ENCODE measurements around the gene METAP2.

Gene METAP2

DNA sequence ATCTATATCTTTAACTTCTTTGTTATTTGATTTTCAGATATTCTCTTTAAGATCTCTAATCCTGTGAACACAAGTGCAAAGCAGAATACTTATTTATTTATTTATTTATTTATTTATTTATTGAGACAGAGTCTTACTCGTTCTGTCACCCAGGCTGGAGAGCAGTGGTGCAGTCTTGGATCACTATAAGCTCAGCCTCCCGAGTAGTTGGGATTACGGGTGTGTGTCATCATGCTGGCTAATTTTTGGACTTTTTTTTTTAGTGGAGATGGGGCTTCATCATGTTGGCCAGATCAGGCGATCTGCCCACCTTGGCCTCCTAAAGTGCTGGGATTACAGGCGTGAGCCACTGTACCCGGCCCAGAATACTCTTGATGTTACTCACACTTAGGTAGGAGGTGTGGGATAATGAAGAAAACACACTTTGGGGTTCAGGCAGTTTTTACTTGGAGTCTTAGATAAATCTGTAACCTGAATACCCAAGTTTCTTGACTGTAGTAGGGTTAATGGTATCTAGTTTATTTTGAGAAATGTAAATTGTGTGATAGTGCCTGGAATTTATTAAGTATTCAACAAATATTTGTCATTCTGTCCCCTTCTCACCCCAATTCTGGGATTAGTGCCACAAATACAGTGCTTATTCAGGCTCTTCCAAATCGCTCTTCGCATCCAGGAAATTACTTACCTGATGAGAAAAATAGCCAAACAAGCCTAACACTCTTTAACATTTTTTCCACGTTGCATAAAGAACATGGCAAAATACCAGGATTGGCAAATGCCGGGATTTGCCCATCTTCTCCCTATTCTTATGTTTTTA is 33.0 kb downstream of the METAP2 start:
- TF ChIP-seq Cebpa-rat (IDR thresholded peaks at IDR 0.05), result no peak
- Histone ChIP-seq H3K9me3 (no peaks in the 10 kb centered on the region), H3K9ac (no peak overlapping the region), H4K20me1 (peaks cover 25% of the 10 kb centered on the region), H3K4me1 (no peaks in the 10 kb centered on the region), H3K4me3 (no peak overlapping the region), H3K27me3 (no peaks in the 10 kb centered on the region), H3K27ac (no peak overlapping the region), H3K4me2 (no peak overlapping the region), H3K36me3 (peaks cover 98% of the 10 kb centered on the region)

DNA sequence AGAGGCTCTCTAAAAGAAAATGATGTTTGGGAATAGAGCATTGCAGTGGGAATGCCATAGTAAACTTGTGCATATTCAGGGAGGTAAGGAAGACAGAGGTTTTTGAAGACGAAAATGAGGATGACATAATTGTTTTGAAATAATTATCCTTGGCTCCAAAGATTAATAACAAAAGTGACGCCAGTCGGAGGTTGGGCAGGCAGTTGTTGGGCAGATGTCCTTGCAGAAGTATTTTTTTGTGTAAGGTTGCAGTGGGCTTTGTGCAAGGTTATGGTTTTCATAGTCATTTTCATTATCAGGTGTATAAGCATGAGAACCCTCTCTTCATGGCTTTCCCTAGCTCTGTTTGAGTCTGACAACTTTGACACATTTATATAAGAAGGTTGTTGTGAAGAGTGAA is 35.3 kb downstream of the METAP2 start:
- H3K4me2 ChIP-seq, result no peak overlapping the region
- H3K27me3 ChIP-seq, result no peaks in the 10 kb centered on the region
- no peak overlapping the region for H3K9ac ChIP-seq
- 0 out of 2 replicates have a peak, but pooled peaks cover 11% of the 10 kb centered on the region for H4K20me1 ChIP-seq
- peaks cover 100% of the 10 kb centered on the region for H3K36me3 ChIP-seq
- no peak for TF ChIP-seq Cebpa-rat (IDR thresholded peaks at IDR 0.05)
- no peaks in the 10 kb centered on the region for H3K4me1 ChIP-seq
- H3K4me3 ChIP-seq, result no peak overlapping the region
- H3K27ac ChIP-seq, result no peak overlapping the region
- no peaks in the 10 kb centered on the region for H3K9me3 ChIP-seq

DNA sequence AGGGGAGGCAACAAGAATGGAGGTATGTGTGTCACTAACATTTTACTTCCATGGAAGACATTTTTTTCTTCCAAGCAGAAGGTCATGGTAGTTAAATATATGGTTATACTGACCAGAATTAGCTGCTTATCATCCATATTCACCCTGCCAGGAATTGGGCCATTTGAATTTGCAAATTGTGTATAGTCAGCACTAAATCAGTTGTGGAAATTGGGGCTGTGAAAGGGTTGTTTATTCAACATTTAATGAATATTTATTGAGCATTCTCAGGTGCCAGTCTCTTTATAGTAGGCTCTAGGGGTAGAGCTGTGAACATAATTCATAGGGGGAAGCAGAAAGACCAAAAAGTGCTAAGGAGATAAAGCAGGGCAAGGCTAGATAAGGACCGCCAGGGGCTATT is 38.0 kb downstream of the METAP2 start:
- Histone ChIP-seq H3K4me1 (no peaks in the 10 kb centered on the region), H3K36me3 (peaks cover 86% of the 10 kb centered on the region), H4K20me1 (0 out of 2 replicates have a peak, but pooled peaks cover 4% of the 10 kb centered on the region), H3K9me3 (no peaks in the 10 kb centered on the region), H3K27ac (no peak overlapping the region), H3K4me2 (no peak overlapping the region), H3K4me3 (no peak overlapping the region), H3K27me3 (no peaks in the 10 kb centered on the region), H3K9ac (no peak overlapping the region)
- no peak for TF ChIP-seq Cebpa-rat (IDR thresholded peaks at IDR 0.05)

DNA sequence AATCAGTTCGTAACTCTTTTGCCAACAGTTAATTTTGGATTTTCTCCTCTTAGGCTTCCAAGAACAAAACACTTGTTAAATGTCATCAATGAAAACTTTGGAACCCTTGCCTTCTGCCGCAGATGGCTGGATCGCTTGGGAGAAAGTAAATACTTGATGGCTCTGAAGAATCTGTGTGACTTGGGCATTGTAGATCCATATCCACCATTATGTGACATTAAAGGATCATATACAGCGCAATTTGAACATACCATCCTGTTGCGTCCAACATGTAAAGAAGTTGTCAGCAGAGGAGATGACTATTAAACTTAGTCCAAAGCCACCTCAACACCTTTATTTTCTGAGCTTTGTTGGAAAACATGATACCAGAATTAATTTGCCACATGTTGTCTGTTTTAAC is 39.6 kb downstream of the METAP2 start:
- Histone ChIP-seq H3K9me3 (no peaks in the 10 kb centered on the region), H3K4me2 (no peak overlapping the region), H3K4me1 (no peaks in the 10 kb centered on the region), H4K20me1 (no peaks in the 10 kb centered on the region), H3K27me3 (no peaks in the 10 kb centered on the region), H3K9ac (no peak overlapping the region), H3K4me3 (no peak overlapping the region), H3K36me3 (peaks cover 70% of the 10 kb centered on the region), H3K27ac (no peak overlapping the region)
- no peak for TF ChIP-seq Cebpa-rat (IDR thresholded peaks at IDR 0.05)

DNA sequence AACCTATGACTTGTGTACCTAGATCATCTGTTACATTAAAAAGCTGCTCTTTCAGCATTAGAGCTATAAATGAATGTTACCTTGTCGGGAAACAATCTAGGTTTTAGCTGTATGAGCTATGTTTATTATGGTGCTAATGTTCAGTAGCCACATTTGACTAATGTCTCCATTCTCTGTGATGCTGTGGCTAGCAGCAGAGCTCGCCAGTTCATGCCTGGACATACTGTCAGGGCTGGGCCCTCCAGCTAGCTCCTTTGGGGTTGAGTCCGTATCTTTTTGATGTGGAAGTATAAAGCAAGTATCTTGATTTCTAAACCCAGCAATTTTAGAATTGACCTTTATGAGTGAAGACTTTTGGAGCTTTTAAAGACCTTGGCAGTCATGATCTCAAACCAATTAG is 41.2 kb downstream of the METAP2 start:
- Histone ChIP-seq H3K9me3 (no peaks in the 10 kb centered on the region), H3K27me3 (no peaks in the 10 kb centered on the region), H3K36me3 (peaks cover 54% of the 10 kb centered on the region), H4K20me1 (no peaks in the 10 kb centered on the region), H3K4me1 (no peaks in the 10 kb centered on the region), H3K9ac (no peak overlapping the region), H3K4me3 (no peak overlapping the region), H3K4me2 (no peak overlapping the region), H3K27ac (no peak overlapping the region)
- no peak for TF ChIP-seq Cebpa-rat (IDR thresholded peaks at IDR 0.05)

DNA sequence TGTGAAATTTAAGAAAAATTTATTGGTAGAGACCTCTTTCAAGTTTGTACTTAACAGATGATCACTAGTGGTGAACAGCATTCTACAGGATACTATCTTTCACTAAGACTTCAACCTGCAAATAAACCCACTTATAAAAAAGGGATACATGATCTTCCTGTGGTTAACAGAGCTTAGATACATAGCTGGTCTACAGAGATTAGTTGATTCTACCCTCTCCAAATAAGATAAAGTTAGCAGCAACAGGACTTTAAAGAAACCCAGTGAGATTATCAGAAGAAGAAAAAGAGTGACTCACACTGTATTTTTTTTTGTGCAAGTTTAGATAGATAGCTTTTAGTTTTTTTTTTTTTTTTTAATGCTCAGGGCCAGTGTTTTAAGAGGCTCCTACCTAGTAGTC is 42.8 kb downstream of the METAP2 start:
- H3K9me3 ChIP-seq, result no peaks in the 10 kb centered on the region
- no peak overlapping the region for H3K27ac ChIP-seq
- no peak for TF ChIP-seq Cebpa-rat (IDR thresholded peaks at IDR 0.05)
- no peaks in the 10 kb centered on the region for H3K27me3 ChIP-seq
- H3K36me3 ChIP-seq, result peaks cover 38% of the 10 kb centered on the region
- H4K20me1 ChIP-seq, result no peaks in the 10 kb centered on the region
- H3K9ac ChIP-seq, result no peak overlapping the region
- H3K4me1 ChIP-seq, result no peaks in the 10 kb centered on the region
- no peak overlapping the region for H3K4me3 ChIP-seq
- no peak overlapping the region for H3K4me2 ChIP-seq

DNA sequence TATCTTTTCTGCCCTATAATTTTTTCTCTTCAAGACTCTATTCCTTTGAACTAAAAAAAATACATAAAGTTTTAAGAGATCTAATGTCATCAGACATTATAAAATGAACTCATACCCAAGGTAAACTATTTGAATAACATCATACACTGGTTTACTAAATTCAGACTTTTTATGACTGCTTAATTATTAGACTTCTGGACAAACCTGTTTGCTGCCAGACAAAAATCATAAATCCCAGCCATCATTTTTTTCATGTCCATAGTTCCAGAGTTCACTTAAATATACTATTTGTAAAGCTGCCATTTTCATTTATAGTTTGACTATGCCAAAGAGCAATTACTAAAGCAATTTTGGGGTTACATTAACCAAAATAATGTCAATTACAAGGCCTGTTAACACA is 43.3 kb downstream of the METAP2 start:
- Histone ChIP-seq H3K9ac (no peak overlapping the region), H3K9me3 (no peaks in the 10 kb centered on the region), H3K4me1 (no peaks in the 10 kb centered on the region), H3K4me2 (no peak overlapping the region), H3K36me3 (peaks cover 34% of the 10 kb centered on the region), H3K4me3 (no peak overlapping the region), H4K20me1 (no peaks in the 10 kb centered on the region), H3K27me3 (no peaks in the 10 kb centered on the region), H3K27ac (no peak overlapping the region)
- no peak for TF ChIP-seq Cebpa-rat (IDR thresholded peaks at IDR 0.05)

DNA sequence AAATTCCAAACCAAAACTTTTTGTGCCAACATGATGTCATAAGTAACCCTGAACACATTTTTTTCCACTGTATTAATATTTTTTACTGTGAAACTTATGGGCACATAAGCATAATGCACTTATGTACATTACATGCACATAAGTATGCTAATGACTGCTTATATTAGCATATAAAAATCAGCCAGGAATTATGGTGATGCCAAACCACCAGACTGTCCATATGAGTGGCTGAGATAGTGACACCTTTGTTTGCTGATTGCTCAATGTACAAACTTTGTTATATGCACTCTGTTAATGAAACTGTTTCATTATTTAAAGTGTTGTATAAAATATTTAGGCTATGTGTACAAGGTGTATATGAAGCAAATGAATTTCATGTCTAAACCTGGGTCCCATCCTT is 45.0 kb downstream of the METAP2 start:
- no peak overlapping the region for H3K9ac ChIP-seq
- no peak overlapping the region for H3K27ac ChIP-seq
- H4K20me1 ChIP-seq, result no peaks in the 10 kb centered on the region
- no peak overlapping the region for H3K4me2 ChIP-seq
- TF ChIP-seq Cebpa-rat (IDR thresholded peaks at IDR 0.05), result no peak
- no peak overlapping the region for H3K4me3 ChIP-seq
- no peaks in the 10 kb centered on the region for H3K9me3 ChIP-seq
- H3K27me3 ChIP-seq, result no peaks in the 10 kb centered on the region
- H3K4me1 ChIP-seq, result peaks cover 11% of the 10 kb centered on the region
- peaks cover 17% of the 10 kb centered on the region for H3K36me3 ChIP-seq

DNA sequence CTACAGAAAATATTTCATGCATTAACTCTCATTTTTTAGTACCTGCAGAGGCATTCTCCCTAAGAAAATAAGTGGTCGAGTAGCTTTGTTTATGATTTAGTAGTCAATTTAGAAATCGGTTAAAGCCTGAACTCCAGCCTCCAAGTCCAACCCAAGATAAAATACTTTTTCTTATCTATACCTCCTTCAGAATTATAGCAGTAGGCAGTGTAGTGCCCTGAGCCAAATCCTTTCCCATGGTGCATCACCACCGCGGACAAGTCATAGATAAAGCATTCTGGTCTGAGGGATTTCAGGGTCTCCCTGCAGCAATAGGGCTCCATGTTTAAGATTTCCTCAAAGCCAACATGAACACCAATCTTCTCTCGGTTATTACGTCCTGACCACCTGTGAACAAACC is 46.9 kb downstream of the METAP2 start:
- no peak overlapping the region for H3K9ac ChIP-seq
- H4K20me1 ChIP-seq, result no peaks in the 10 kb centered on the region
- H3K36me3 ChIP-seq, result no peaks in the 10 kb centered on the region
- no peaks in the 10 kb centered on the region for H3K27me3 ChIP-seq
- H3K4me2 ChIP-seq, result no peak overlapping the region
- H3K27ac ChIP-seq, result no peak overlapping the region
- no peaks in the 10 kb centered on the region for H3K9me3 ChIP-seq
- no peak overlapping the region for H3K4me3 ChIP-seq
- H3K4me1 ChIP-seq, result peaks cover 11% of the 10 kb centered on the region
- no peak for TF ChIP-seq Cebpa-rat (IDR thresholded peaks at IDR 0.05)

DNA sequence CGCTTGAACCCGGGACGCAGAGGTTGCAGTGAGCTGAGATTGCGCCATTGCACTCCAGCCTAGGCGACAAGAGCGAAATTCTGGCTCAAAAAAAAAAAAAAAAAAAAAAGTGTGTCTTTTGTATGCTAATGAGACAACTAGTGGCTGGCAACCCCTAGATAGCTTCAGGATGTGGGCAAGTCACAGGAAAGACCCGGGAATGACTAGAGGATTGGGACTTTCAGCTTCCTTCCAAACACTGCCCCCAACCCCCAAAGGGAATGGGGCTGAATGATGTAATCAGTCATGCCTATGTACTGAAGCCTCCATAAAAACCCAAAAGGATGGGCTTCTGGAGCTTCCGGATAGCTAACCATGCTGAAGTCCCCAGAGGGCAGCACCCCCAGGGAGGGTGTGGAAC is 48.7 kb downstream of the METAP2 start:
- H4K20me1 ChIP-seq, result no peaks in the 10 kb centered on the region

More for the DNA sequence above, 48.7 kb downstream of the METAP2 start:
- Histone ChIP-seq H3K27ac (no peak overlapping the region), H3K4me2 (peak overlapping the region; percentile 45), H3K9ac (no peak overlapping the region), H3K4me1 (peaks cover 11% of the 10 kb centered on the region), H3K4me3 (no peak overlapping the region), H3K36me3 (no peaks in the 10 kb centered on the region), H3K9me3 (no peaks in the 10 kb centered on the region), H3K27me3 (no peaks in the 10 kb centered on the region)
- no peak for TF ChIP-seq Cebpa-rat (IDR thresholded peaks at IDR 0.05)

All from BLaER1 (cell line).